HL-60 (cell line): ENCODE measurements around the gene NEIL1.

ENCODE experiments used
- DNase-seq, 2 experiments: peaks; one replicate each; pipeline ENCODE4 v3.0.0-alpha.2; 2010 to 2020; ENCODE audit warnings: low read depth in 1 of 2, low spot score in 1 of 2
- H3K27ac ChIP-seq: fragments of 250-450 bp; sonication (Bioruptor Pico); replicated peaks from 2 replicates; pipeline ENCODE4 v1.5.1; 2020; ENCODE audit warnings: mild to moderate bottlenecking, moderate library complexity
- H3K27me3 ChIP-seq: fragments of 250-450 bp; sonication (Bioruptor Pico); 2 replicates; pipeline ENCODE4 v1.5.1; 2021; ENCODE audit warnings: mild to moderate bottlenecking, moderate library complexity; ENCODE audit not compliant: insufficient read depth, poor library complexity, severe bottlenecking
- H3K4me3 ChIP-seq: replicated peaks from 2 replicates; pipeline ENCODE4 v1.5.1; 2011; ENCODE audit warnings: mild to moderate bottlenecking, control low read depth, low read length; ENCODE audit not compliant: insufficient read depth
- CTCF ChIP-seq: IDR thresholded peaks from one replicate; pipeline ENCODE4 v1.5.1; 2011; ENCODE audit warnings: low read length, control low read depth, inconsistent platforms; ENCODE audit not compliant: insufficient read depth
- GABPA ChIP-seq: IDR thresholded peaks from 2 replicates; pipeline ENCODE4 v1.6.1; 2012; ENCODE audit warnings: low read depth
- POLR2AphosphoS5 ChIP-seq: IDR thresholded peaks from 2 replicates; pipeline ENCODE4 v1.6.1; 2012; ENCODE audit warnings: low read depth
- REST ChIP-seq: IDR thresholded peaks from 2 replicates; pipeline ENCODE4 v1.6.1; 2012; ENCODE audit warnings: low read depth; ENCODE audit not compliant: insufficient replicate concordance
- SPI1 ChIP-seq: IDR thresholded peaks from 2 replicates; pipeline ENCODE4 v1.6.1; 2012; ENCODE audit warnings: low read depth, mild to moderate bottlenecking, borderline replicate concordance

NEIL1 gene

GRCh38 chr15:75360391-75360790, 13.6 kb downstream of the NEIL1 start:
- H3K27ac ChIP-seq: no peak overlapping the region
- H3K27me3 ChIP-seq: no peaks in the 10 kb centered on the region
- no peak for DNase-seq
- H3K4me3 ChIP-seq: no peak overlapping the region
- no peak for TF ChIP-seq REST
- no peak for TF ChIP-seq POLR2AphosphoS5
- no peak for TF ChIP-seq SPI1
- no peak for TF ChIP-seq CTCF
- no peak for TF ChIP-seq GABPA

GRCh38 chr15:75360856-75361255, 14.0 kb downstream of the NEIL1 start:
- DNase-seq: no peak
- Histone ChIP-seq H3K4me3 (no peak overlapping the region), H3K27ac (no peak overlapping the region), H3K27me3 (no peaks in the 10 kb centered on the region)
- no peak for TF ChIP-seq CTCF
- no peak for TF ChIP-seq REST
- TF ChIP-seq POLR2AphosphoS5: no peak
- TF ChIP-seq SPI1: no peak
- no peak for TF ChIP-seq GABPA

GRCh38 chr15:75361361-75361988, 14.6 kb downstream of the NEIL1 start:
- Histone ChIP-seq H3K27me3 (no peaks in the 10 kb centered on the region), H3K4me3 (no peak overlapping the region), H3K27ac (no peak overlapping the region)
- TF ChIP-seq REST: no peak
- no peak for TF ChIP-seq CTCF
- TF ChIP-seq SPI1: no peak
- no peak for TF ChIP-seq GABPA
- DNase-seq: no peak
